Activated T-helper 1 cell treated with anti-CD3 and anti-CD28 coated beads, Interleukin-2, amount 50 U/mL, for 16 hours (primary cell): Measurements from ENCODE around the gene RGS6.

Experiments
- DNase-seq, 2 donors: peaks; one replicate each; pipeline ENCODE4 v3.0.0-alpha.2; 2020; ENCODE audit warnings: low read depth in 1 of 2, low spot score in 1 of 2

RGS6 gene

GRCh38 chr14:72305561-72305960 is 373.3 kb downstream of the RGS6 start:
- no peak for DNase-seq

GRCh38 chr14:72308967-72309485 is 376.8 kb downstream of the RGS6 start:
- no peak for DNase-seq

- no peak for DNase-seq
Observed at GRCh38 chr14:72311116-72311515, 378.9 kb downstream of the RGS6 start.

DNA sequence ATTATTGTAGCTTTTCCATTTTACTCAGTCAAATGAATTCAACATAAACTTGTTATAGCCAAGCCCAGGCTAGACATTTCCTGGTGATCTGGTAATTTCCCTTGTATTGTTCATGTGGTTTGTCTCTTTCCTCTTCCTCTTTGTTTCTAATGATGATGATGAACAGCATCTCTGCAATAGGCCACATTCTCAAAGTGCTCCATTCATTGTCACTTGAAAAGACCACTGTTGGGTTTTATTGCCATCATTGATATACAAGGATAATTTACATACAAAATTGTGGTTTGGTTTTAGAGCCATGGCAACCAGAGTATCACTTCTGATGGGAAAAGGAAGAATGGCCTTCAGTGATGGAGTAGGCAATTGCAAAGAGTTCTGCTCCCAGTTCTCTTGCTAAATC is 379.3 kb downstream of the RGS6 start:
- DNase-seq: no peak

DNA sequence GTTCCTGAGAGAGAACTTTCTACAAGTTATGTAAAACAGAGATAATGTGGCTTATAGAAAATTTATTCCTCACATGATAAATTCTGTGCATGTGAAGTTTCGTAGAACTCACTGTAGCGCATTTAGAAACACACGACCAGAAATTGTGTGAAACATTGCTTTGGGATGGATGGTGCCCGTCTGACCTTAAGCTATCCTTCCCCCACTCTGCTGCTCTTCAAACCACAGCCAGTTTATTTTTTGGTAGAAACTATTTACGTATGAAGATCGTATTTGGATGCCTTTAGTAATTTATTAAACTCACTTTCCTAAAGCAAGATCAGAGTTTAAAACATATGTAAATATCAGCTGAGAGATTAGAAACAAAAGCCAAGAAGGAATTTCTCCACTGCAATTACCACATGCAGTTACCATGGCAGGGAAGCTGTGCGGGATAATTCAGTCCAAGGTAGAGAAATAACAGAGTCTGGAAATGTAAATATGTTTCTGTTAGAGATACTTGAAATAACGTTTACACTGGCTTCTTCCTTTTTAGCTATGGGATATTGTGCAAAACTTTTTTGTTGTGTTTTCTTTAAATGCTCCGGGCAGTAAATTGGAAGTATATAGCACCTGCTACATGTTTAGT is 382.7 kb downstream of the RGS6 start:
- no peak for DNase-seq

- DNase-seq: no peak
Observed at GRCh38 chr14:72315714-72316113, 383.5 kb downstream of the RGS6 start.

DNA sequence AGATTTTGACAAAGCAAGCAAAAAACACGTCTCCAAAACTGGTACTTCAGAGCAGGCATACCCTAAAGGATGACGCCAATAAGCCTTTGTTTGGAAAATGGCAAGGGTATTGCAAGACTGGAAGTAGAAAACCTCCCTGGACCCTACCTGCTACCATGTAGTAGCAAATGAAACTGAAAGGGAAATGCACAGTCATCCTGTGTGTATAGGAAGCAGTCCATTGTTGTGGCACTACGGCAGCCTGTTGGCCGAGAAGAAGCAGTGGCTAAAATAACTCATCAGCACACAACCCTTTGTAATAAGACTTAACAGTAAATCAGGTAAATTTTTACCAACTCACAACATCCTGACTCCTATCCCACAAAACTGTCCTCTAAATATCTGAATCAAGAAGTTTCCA is 386.4 kb downstream of the RGS6 start:
- no peak for DNase-seq

- no peak for DNase-seq
Observed at GRCh38 chr14:72332046-72332445, 399.8 kb downstream of the RGS6 start.

- DNase-seq: no peak
Observed at GRCh38 chr14:72332871-72333270, 400.6 kb downstream of the RGS6 start.

DNA sequence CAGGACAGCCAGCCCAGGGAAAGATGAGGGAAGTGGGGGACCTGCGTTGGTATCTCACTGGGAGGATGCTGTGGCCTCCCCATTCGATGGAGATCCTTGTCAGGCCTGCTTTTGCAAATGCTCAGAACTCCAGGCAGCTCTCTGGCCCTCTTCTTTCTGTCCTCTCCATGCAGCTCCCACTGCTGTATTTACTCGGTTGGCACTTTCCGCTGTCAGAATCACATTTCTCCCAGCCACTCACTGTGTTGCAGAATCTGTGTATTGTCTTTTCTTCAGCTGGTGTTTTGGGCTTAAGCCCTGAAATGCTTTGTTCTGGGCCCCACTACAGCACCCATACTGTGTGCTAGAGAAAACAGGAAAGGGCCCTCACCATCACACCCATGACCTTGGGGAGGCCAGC is 401.1 kb downstream of the RGS6 start:
- no peak for DNase-seq

GRCh38 chr14:72336311-72336980 is 404.2 kb downstream of the RGS6 start:
- no peak for DNase-seq

DNA sequence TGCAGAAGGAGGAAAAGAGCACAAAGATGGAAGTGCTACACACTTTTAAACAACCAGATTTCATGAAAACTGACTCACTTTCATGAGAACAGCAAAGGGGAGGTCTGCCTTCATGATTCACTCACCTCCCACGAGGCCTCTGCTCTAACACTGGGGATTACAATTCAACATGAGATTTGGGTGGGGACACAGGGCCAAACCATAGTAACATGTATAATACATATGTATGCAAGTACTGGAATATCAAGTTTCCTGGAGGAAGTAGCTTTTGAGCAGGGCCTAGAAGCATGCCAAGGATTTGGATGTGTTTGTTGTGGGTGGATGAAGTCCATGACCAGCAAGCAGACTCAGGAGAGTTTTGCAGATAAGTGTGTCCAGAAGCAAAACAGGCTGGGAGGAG is 409.0 kb downstream of the RGS6 start:
- no peak for DNase-seq

DNA sequence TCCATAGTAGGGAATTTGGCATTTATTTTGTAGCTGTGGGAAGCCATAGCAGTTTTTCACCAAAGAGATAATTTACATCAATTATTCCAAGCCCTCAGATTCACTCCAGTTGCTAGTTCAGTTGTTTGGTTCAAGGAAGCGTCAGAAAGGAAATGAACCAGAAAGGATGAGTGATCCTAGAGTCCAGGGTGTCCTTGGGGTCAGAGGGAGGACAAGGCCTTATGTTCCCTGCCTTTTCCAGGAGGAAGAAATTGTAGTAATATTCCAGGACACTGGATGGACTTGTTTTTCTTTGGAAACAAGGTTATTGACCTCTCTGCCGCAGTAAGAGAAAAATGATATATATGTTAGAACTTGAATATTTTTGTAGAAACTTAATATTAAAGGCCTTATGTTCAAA is 409.5 kb downstream of the RGS6 start:
- no peak for DNase-seq

DNA sequence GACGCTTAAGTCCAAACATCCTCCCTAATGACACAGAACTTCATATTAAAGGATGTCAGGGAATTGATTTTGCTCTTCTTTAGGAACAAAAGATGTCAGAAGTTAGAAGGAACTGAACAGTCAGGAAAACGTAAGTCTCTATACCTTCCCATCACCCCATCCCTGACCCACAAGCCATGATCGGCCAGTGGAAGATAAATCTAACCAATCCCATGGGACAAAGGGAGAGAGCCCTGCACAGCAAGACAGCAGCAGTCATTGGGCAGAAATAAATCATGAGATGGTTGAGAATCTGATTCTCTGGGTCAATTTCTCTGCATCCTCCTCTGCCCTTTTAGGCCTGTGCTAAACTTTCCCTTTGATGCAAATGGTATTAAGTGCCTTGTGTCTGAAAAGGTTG is 414.9 kb downstream of the RGS6 start:
- DNase-seq: no peak

GRCh38 chr14:72350215-72350614 is 418.0 kb downstream of the RGS6 start:
- DNase-seq: no peak

DNA sequence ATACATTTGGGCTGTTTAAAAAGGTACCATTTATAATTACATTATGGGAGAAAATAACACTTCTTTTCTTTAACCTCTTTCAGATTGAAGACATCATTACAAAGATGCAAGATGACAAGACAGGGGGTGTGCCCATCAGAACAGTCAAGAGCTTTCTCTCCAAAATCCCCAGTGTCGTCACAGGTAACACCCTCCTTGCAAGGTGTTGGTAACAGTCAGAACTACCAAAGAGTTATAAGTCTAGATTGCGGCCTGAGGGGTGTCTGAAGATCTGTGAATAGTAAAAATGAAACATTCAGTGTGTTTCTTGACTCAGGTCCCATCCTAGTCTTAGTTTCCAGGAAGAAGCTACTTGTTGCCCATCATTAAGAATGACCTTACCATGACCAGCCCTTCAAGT is 419.8 kb downstream of the RGS6 start:
- no peak for DNase-seq

- DNase-seq: no peak
Observed at GRCh38 chr14:72366619-72367018, 434.4 kb downstream of the RGS6 start.

DNA sequence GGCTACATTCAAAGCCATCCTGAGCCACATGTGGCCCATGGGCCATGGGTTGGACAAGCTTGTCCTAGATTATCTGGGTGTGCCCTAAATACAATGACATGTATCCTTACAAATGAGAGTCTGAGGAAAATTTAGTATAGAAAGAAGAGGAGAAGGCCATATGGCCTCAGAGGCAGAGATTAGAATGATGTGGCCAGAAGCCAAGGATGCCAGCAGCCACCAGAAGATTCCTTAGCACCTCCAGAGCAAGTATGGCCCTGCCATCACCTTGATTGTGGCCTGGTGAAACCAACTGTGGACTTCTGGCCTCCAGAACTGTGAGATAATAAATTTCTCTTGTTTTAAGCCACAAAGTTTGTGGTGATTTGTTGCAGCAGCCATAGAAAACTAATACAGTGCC is 436.9 kb downstream of the RGS6 start:
- DNase-seq: no peak

DNA sequence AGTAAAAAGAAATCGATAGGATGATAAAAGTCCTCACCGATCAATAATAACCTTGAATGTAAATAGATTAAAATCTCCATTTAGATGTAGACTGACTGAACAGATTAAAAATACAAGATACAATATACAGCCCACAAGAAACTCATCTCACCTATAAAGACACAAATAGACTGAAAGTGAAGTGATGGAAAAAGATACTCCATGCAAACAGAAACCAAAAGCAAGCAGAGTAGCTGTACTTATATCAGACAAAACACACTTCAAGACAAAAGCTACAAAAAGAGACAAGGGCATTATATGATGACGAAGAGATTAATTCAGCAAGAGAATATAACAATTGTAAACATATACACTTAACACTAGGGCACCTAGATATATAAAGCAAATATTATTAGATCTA is 444.8 kb downstream of the RGS6 start:
- DNase-seq: no peak

GRCh38 chr14:72380456-72380855 is 448.2 kb downstream of the RGS6 start:
- DNase-seq: no peak

DNA sequence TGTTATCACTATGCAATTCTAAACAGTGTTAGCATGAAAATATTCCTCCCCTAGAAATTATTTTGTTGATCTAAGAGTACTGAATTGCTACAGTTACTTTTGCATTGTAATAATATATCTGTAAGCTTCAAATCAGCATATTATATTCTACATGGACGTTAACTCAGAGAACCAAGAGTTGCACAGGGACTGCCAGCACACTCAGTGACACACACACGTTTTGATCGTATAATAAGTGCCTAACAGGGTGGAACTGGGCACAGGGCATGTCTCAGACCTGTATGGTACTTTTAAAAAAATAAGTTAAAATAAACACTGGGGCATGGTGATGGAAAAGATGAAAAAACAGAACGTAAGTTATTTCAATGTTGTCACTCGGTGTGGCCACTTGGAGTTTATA is 451.6 kb downstream of the RGS6 start:
- no peak for DNase-seq

DNA sequence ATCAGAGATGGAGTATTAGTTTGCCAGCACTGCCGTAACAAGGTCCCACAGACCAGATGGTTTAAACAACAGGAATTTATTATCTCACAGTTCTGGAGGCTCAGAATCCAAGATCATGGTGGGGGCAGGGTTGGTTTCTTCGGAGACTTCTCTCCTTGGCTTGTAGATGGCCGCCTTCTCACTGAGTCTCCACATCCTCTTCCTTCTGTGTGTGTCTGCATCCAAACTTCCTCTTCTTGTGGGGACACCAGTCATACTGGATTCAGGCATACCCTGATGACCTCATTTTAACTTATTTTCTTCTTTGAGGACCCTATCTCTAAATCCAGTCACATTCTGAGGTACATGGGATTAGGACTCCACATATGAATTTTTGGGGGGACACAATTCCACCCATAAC is 455.5 kb downstream of the RGS6 start:
- DNase-seq: no peak

GRCh38 chr14:72389200-72389599 is 457.0 kb downstream of the RGS6 start:
- no peak for DNase-seq
